NK-92 treated with Interleukin-12 subunit alpha and Interleukin-12 subunit beta, amount 100 ng/mL, for 24 hours (cell line): ENCODE results near the gene PITPNM3.

Experiments used
- DNase-seq: peaks from one replicate; lab custom pipeline; 2025; lab: John Stamatoyannopoulos, UW

PITPNM3 gene

DNA sequence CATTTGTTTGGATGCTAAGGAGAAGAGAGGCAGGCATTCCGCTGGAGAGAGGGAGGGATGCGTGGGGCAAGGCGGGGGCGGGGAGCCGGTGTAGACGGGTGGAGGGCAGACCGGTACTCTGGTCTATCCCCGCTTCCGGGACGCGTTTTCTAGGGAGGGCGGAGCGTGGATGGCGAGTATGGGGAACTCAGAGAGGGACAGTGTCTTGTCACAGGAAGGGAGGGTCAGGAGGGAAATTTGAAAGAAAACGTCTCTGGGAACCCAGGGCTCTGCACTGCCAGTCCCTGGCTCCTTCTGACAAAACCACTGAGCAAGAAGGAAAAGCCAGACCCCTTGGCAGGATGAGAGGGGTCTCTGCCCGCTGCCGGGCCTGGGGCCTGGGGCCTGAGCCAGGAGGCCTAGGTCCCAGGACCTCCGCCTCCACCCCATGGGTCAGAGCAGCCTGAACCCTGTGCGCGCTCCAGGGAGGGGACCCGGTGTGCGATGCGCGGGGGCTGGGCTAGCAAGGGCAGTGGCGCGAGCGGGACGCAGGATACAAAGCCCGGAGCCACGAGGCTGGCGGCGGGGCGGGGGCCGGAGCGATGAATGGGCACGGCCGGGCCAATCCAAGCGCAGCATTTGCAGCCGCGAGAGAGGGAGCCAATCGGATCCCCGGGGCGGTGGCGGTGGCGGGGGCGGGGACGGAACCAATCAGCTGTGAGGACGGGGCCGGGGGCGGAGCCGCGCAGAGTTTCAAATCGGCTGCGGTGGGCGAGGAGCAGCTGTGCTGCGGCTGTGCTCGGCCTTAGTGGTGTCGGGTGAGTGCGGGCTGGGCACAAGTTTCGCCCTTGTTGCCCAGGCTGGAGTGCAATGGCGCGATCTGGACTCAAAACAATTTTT, 112.4 kb downstream of the PITPNM3 start, which contains the start of gene PIMREG:
Gene PIMREG, plus strand, starts transcription at position 764 of the 879 bp plus-strand sequence. CDS start 656 bp downstream, outside the sequence.
- DNase-seq = no peak

DNA sequence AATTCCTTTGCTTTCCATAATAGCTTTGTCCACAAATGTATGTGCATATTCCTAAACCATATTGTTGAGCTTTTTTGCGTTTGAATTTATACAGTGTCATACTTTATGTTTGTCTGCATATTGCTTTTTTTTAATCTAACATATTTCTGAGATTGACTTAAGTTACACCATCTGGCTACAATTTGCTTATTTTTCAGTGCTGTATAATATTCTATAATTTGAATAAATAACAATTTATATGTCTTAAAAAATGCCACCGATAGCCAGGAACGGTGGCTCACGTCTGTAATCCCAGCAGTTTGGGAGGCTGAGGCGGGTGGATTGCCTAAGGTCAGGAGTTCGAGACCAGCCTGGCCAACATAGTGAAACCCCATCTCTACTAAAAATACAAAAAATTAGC, 113.6 kb downstream of the PITPNM3 start:
- DNase-seq = no peak

DNA sequence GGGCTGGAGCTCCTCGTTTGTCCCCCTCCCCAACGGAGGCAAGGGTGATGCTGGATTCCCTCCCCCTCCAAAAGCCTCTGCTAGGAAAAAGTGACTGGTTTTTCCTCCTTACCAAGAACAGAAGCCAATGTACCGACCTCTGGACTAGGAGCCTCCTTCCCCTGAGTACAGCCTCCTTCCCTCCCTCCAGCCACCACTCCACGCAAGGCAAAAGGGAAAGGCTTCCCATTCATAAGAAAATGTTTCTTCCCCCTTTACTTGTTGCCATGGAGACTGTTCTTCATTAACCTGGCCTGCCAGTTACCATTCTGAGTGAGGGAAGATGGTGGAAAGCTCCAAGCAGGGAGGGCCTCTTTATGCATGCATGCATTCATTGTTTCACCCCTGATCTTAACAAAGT, 116.4 kb downstream of the PITPNM3 start:
- DNase-seq = no peak

DNA sequence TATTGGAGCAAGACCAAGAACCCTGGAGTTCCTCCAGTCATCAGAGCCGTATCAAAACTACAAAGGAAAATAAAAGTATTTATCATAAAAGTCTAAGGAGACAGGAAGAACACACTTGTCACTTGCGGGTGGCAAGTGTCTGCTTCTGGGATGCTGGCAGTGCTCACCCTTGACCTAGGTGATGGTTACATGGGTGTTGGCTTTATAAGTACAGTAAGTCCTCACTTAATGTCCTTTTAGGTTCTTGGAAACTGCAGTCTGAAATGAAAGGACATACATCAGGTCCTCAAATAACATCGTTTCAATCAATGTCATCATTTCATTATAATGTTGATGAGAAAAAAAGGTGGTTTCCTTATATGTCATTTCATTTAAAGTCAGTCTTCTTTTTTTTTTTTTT, 118.4 kb downstream of the PITPNM3 start:
- no peak for DNase-seq

DNA sequence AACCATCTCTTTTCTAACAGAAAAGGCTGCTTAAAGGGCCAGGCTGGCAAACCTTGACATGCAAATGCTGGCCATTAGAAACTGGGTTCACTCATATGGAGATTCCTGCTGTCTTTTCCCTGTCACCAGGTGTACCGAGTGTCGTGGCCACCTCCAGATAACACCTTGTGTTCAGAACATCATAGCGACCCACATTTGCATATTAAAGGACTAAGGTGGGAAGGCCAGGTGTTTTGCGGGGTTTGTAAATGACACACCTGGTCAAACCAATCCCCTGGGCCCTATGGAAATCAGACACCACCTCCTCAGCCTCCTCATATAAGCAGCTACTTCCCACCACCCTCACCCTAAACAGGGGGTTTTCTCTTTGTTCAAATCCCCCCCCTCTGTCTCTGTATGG, 118.9 kb downstream of the PITPNM3 start:
- no peak for DNase-seq

DNA sequence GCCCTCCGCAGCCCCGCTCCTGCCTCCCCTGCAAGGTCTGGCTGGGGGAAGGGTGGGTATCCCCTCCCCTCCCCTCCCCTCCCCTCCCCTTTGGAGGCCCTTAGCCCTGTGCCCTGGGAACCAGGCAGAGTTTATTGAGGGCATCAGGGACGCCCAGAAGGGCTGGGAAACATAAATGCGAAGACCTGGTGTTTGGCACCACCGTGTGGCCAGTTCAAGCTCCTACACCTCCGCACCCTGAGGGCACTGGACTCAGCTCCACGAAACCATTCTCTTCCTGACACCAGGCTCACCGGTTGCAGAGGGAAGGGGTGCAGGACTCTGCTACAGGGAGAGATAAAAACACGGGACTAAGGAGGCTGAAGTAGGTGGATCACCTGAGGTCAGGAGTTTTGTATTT, 120.4 kb downstream of the PITPNM3 start:
- peak; percentile 12 for DNase-seq

DNA sequence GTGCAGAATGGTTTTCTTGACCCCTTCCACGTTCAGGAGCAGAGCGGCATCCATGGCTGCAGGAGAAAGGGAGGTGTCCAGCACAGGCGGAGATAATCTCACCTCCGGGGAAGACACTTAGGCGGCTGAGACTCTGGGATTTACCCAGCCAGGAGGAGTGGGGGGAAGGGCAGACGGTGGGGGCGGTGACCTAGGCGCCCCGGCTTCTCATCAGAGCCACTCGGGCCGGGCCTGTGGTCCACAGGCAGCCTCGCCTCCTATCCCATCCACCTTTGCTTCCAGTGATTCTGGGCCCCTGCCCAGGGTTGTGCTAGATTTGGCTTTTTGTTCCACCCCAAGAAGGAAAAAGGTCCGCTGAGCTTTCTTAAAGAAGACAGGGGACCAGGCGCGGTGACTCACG, 121.3 kb downstream of the PITPNM3 start, which contains the start of gene AIPL1:
Gene AIPL1, minus strand, starts transcription at position 71 of the 400 bp plus-strand sequence. Its CDS starts 17 bp downstream, at position 54.
- DNase-seq = no peak

DNA sequence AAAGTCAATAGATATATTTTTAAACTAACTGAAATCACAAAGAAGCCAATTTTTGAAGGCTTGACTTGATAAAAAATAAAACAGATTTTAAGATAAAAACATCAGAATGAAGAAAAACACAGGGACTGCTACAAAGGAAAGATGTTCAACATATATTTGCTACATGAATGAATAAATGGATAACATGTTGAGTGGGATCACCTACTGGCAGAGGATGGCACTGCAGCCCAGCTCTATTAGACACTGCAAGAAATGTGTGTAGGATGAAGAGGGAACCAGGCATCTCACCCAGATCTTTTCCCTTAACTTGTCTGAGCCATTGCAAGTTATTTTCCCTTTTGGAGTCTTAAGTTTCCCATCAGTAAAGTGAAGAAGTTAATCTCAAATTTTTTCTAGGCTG, 125.6 kb downstream of the PITPNM3 start:
- DNase-seq = no peak

DNA sequence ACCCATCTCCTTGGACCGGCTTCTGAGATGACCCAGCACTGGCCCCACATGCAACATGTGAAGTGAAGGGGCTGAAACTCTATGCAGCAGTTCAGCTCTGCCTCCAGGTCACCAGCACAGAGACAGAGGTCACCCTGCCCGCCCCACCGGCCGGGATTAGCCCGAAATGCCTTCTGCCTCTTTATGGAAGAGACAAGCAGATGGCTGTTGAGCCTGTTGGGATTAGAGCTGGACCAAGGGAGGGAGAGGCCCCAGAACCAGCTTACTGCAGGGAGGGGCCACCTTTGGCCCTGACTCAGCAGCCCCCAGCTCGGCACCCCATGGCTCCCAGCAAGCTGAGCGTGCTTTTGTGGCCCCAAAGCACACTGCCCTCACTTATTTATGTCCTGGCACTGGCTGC, 127.1 kb downstream of the PITPNM3 start:
- no peak for DNase-seq

DNA sequence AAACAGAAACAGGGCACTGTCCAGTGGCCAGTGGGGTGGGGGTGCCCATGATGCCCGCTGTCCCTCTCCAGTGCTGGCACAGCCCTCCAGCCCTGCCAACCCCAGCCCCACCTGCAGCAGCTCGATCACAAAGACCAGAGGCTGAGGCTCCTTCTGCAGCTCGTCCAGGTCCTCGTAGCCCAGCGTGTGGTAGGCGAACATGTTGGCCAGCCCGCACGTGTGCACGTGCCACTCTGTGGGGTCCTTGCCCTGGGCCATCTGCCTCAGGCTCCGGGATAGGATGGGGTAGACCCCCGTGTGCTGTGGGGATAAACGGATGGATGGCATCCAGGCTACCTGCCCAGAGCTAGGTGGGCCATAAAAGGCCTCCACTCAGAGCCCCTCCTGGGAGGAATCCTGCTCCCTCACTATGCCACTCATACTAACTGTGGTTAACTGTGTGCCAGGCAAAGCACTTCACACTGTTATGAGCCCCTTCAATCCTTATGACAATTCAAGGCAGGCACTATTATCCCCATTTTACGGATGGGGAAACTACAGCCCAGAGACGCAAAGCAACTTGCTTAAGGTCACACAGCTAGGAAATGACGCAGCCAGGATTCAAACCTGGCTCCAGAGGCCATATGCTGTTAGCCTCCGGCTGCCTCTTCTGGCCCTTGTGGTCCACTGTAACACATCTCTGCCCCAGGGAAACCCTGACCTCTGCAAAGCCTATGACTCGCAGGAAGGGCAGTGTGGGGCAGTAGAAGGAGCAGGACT, 128.0 kb downstream of the PITPNM3 start:
- no peak for DNase-seq

DNA sequence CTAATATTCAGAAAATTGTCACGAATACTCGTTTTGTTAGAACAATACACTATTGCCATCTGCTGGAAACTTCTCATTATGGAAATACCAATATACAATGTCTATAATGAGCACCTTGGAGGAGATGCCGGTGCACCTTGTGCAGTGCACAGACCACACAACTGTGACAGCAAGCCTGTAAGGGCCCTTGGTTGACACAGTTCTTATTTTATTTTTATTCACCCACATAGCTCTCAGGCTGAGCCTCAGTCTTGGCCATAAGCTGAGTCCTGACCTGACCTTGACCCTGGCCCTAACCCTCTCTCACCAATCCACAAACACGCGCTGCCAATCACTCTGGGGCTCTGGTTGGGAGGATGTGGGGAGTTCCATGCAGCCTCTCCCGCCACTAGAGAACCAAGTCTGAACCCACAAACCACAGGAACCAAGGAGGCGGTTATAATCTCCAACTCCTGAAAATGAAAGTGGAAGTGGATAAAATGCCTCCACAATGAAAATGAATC, 129.0 kb downstream of the PITPNM3 start:
- peak; percentile 50 for DNase-seq

DNA sequence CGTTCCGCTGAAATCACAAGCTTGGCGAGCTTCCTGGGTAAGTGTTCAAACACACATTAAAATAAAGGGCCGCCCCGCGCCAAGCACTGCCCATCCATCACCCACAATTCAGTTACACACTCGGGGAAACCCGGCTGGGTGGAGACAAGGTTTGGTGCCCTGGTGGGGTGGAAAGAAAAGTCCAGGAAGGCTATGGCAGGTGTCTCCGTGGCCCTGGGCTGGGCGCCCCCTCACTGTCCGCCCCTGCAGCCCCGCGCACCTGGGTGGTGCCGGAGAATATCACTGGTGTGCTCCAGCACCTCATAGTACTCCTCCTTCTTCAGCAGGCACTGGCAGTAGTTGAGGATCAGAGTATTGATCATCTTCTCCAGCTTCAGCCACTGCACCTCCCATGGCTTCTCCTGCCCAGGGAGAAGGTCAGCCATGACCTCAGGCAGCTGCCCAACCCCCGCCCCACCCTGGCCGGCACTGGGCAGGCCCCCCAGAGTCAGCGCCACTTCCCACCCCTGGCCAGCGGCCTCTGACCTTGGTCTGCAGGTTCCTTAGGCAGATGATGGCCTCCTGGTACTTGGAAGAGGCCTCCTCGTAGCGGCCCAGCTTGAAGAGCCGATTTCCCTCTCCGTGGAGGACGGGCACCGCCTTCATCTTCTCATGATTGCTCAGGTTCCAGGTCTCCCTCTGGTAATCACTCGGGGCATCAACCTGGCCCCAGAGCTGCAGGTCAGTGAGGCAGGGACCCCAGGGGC, 129.8 kb downstream of the PITPNM3 start:
- no peak for DNase-seq

DNA sequence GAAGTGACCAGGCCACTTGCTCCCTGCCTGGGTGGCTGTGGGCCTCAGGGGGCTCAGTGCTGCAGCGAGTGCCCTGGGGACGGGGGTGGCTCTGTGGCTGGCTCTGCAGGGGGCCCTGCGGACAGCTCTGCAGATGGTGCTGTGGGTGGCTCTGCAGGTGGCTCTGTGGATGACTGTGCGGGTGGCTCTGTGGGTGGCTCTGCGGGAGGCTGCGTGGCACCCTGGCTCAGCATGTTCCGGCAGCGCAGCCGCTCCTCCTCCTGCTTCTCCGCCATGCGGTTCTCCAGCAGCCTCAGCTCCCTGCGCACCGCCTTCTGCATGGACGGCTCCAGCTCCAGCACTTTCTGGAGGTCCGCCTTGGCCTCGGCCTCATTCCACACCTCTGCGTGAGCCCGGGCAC, 130.9 kb downstream of the PITPNM3 start:
- DNase-seq = no peak

DNA sequence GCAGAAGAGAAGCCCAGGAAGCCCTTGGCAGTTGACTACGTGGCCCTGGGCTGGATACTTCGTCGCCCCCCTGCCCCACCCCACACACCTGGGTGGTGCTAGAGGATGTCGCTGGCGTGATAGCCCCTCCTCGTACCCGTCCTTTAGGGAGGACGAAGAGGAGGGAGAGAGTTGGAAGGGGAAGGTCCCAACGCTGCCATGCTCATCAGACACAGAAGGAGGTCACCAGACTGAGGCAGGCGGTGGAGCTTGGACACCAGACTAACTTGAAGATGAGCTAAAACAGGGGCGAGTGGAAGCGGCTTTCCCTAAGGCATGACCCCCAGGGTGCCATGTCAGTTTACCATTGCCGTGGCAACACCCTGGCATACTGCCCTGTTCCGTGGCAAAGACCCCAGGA, 132.4 kb downstream of the PITPNM3 start:
- no peak for DNase-seq

DNA sequence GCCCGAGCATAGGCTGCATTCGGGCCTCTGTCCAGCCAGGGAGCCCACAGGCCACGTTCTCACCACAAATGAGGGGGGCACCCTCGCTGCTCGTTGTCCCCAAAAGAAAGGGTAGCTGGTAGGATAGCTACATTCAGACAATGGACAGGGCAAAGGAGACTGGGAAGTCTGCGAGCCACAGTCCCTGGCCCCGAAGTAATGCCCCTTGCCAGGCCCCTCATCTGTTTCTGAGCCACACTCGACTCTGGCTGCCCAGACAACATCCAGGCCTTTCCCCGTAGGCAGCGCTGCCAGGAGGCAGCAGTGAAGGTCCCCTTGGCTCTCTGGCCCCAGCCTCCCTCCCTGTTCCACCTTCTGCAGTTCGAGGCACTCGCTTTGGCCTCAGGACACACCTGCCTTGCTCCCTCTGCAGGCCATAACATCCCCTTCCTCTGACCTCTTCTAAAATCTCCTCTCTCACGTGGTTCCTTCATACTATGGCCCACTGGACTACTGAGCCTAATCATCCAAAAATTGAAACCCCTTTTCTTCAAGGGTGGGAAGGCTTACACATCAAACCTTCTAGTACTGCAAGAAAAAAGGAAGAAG, 133.6 kb downstream of the PITPNM3 start:
- no peak for DNase-seq

DNA sequence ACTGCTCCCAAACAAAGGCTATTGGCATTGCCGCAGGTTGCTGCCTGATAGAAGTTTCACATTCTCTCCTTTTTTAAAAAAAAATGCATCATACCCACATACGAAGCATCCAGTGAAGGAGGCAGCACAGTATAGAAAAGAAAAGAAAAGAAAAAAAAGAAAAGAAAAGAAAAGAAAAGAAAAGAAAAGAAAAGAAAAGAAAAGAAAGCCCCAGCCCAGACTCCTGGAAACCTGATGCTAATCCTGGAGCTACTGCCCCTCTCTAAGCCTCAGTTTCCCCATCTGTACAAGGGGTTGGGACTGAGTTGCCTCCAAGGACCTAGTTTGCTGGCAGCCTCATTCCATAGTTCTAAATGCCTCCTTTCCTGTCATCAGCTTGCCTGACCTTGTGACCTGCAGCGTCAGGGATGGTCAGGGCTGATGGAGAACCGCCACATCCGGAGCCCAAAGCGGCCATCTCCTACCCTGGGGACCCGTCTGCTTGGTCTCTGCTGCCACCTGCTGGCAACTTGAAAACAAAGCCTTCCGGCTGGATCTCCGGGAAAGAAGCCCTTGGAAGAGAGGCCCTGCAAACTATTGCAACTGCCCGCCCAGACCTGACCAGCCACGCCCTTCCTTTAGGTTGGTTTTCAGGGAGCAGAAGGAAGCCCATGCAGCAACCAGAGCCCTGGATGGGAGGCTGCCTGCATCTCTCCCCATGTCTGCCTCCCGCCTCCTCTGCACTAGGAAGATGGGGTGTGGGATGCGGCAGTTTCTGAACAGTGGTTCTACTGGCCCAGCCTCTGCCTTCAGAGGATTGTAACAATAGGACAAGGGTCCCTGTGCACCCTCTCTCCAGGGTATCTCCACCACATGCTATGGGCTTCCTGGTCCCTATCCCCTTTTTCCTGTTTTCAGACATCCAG, 134.4 kb downstream of the PITPNM3 start:
- DNase-seq = peak; percentile 36

DNA sequence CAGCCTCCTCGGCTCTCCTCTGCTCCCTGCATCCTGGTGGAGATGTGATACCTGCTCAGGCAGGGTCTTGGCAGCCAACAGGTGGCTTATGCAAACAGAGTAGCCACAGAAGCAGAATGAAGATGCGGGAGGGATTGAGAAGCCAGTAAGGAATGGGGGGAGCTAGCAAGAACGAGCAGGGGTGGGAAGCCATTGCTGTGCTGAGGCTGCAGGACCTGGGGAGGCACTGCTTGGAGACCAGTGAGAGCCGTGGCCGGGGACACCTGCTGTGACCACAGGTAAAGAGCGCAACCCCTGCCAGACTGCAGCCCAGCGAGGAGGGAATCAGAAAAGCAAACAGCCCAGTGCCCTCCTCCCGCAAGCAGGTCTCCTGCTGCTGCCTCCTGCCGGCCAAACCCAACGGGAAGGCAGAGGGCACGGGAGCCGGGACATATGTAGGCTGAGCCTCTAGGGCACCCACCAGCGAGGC, 136.1 kb downstream of the PITPNM3 start:
- no peak for DNase-seq

DNA sequence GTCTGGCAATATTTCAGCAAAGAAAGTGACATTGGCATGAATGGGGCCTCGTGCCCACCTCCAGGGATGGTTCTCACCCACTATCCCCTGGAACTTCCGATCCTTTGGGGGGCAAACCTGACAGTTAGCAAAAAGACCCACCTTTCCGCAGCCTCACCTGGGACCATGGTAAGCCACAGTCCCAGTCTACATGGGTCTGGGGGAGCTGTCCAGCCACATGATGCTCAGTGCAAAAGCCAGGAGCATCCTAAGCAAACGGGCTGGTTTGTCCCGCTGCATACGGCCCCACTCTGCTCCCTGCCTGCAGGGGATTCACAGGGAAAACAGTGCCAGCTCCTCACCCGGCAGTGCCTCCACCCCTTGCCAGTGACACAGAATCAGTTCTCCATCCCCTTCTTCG, 140.7 kb downstream of the PITPNM3 start:
- DNase-seq = no peak

DNA sequence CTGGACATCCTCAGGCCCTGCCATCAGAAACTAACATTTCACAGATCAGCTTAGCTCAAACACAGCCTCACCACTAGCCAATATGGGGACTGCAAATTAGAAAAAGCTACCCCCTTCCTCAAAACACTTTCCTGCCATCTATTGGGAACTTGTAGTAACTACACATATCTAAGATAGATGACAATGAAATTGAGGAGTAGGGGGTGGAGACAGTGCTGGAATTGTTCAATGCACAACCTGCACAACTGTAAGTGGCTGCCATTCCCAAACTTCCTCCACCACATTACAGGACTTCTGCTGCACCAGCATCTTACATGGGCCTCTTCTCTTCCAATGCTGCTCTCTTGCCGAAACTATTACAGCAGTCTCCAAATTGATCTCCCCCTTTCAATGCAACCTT, 143.3 kb downstream of the PITPNM3 start:
- no peak for DNase-seq

DNA sequence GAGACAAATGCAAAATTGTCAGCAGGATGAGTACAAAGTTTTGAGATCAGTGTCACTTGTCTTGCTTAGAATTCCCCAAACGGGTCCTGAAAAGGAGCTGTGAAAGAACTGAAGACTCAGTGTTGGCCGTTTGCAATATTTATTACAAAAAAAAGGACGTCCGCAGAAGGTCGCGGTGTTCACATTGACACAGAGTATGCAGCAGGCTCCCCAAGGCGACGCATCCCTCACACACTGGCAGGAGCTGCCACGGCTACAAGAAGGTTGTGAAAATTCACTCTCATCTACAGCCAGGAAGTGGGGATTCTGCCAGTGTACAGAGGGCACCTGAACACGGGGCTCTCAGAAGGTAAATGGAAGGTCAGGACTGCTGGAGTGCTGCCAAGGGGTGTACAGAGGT, 147.6 kb downstream of the PITPNM3 start:
- DNase-seq = no peak

DNA sequence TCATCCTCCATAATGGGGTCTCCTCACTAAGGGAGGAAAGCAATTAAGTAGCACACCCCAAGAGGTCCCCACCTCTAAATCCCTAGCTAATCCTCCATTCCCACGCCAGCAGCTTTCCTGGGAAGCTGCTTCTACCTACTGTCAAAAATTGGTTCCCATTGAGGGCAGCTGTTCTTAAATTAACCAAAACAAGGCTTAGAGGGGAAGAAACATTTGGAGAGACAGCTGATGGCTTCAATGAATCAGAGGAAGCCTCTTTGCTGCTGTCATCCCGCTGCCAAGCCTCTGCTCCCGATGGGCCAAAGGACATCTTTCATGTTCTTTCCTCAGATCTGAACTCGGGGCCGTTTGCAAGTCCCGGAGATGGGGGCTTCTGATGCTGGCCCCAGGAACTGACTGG, 148.1 kb downstream of the PITPNM3 start:
- no peak for DNase-seq
